WTC11 (cell line): ENCODE measurements around the gene ACKR3. TPM values are rescaled to one million over a fixed set of nuclear protein-coding genes. Genes with fewer than 3 reads are reported as not detected.

Experiments used
- ATAC-seq: fragments of 200-7000 bp; cut with Tn5 transposase; 2 replicates; pipeline ENCODE4 v1.10.0; 2021; ENCODE audit warnings: mild to moderate bottlenecking, moderate library complexity
- CTCF ChIA-PET: fragments of 300-600 bp; sonication (Branson Sonifier 250); formaldehyde crosslinking; loops from one replicate; lab custom pipeline; 2021; ENCODE audit warnings: antibody characterized with exemption; lab: Charles Lee
- POLR2A ChIA-PET: fragments of 350-600 bp; sonication (Branson Sonifier 250); formaldehyde crosslinking; loops from one replicate; lab custom pipeline; 2021; ENCODE audit warnings: antibody characterized with exemption; lab: Charles Lee
- DNase-seq: peaks from one replicate; pipeline ENCODE4 v3.0.0; 2021; ENCODE audit warnings: low spot score
- H3K27ac Mint-ChIP-seq: 2 replicates; pipeline ENCODE4 v1.8.0; 2021; ENCODE audit warnings: mixed read lengths
- H3K27me3 Mint-ChIP-seq: 2 replicates; pipeline ENCODE4 v1.8.0; 2021; ENCODE audit warnings: low read depth, mild to moderate bottlenecking, moderate library complexity, mixed read lengths
- H3K36me3 Mint-ChIP-seq: 2 replicates; pipeline ENCODE4 v1.8.0; 2021; ENCODE audit warnings: mixed read lengths
- H3K4me1 Mint-ChIP-seq: 2 replicates; pipeline ENCODE4 v1.8.0; 2022; ENCODE audit warnings: mixed read lengths
- H3K4me3 Mint-ChIP-seq: 2 replicates; pipeline ENCODE4 v1.8.0; 2021; ENCODE audit warnings: mild to moderate bottlenecking, moderate library complexity, mixed read lengths
- H3K9me3 Mint-ChIP-seq: 2 replicates; pipeline ENCODE4 v1.8.0; 2021; ENCODE audit warnings: mixed read lengths
- CREB1 ChIP-seq: sonication (generic); formaldehyde crosslinking; IDR thresholded peaks from 2 replicates; pipeline ENCODE4 v1.8.0; 2023; ENCODE audit warnings: mild to moderate bottlenecking, missing genetic modification reagents
- GTF2I ChIP-seq: fragments of 250-450 bp; sonication (Bioruptor Pico); conservative IDR thresholded peaks from 2 replicates; pipeline ENCODE4 v1.4.0; 2021; ENCODE audit warnings: mild to moderate bottlenecking
- IRF1 ChIP-seq: sonication (generic); formaldehyde crosslinking; IDR thresholded peaks from 2 replicates; pipeline ENCODE4 v1.8.0; 2023; ENCODE audit warnings: missing genetic modification reagents
- IRF2 ChIP-seq: sonication (generic); formaldehyde crosslinking; IDR thresholded peaks from 2 replicates; pipeline ENCODE4 v1.8.0; 2022; ENCODE audit warnings: low read depth, missing genetic modification reagents, borderline replicate concordance
- JUN ChIP-seq: sonication (generic); formaldehyde crosslinking; IDR thresholded peaks from 2 replicates; pipeline ENCODE4 v1.8.0; 2023; ENCODE audit warnings: mild to moderate bottlenecking, missing genetic modification reagents
- NFYB ChIP-seq: sonication (generic); formaldehyde crosslinking; conservative IDR thresholded peaks from 2 replicates; pipeline ENCODE4 v1.8.0; 2022; ENCODE audit warnings: low read depth, missing genetic modification reagents
- SMAD3 ChIP-seq: sonication (generic); formaldehyde crosslinking; IDR thresholded peaks from 2 replicates; pipeline ENCODE4 v1.8.0; 2022; ENCODE audit warnings: missing genetic modification reagents, mild to moderate bottlenecking, borderline replicate concordance
- TEAD4 ChIP-seq: sonication (generic); formaldehyde crosslinking; IDR thresholded peaks from 2 replicates; pipeline ENCODE4 v1.8.0; 2022; ENCODE audit warnings: mild to moderate bottlenecking, missing genetic modification reagents
- ZMAT4 ChIP-seq: fragments of 250-450 bp; sonication (Bioruptor Pico); IDR thresholded peaks from 2 replicates; pipeline ENCODE4 v1.9.0; 2021; ENCODE audit warnings: mild to moderate bottlenecking
- ZNF138 ChIP-seq: sonication (generic); formaldehyde crosslinking; conservative IDR thresholded peaks from 2 replicates; pipeline ENCODE4 v1.8.1; 2022; ENCODE audit warnings: mild to moderate bottlenecking, moderate library complexity, missing genetic modification reagents
- ZNF281 ChIP-seq: sonication (generic); formaldehyde crosslinking; IDR thresholded peaks from 2 replicates; pipeline ENCODE4 v1.8.0; 2023; ENCODE audit warnings: mild to moderate bottlenecking, missing genetic modification reagents
- ZNF317 ChIP-seq: sonication (generic); formaldehyde crosslinking; IDR thresholded peaks from 2 replicates; pipeline ENCODE4 v1.8.1; 2023; ENCODE audit warnings: low read depth, mild to moderate bottlenecking, moderate library complexity, missing genetic modification reagents, borderline replicate concordance
- ZSCAN18 ChIP-seq: fragments of 250-450 bp; sonication (Bioruptor Pico); IDR thresholded peaks from 2 replicates; pipeline ENCODE4 v2.1.2; 2022; ENCODE audit warnings: mild to moderate bottlenecking, moderate library complexity
- total RNA-seq: library from RNA; stranded (reverse); gene quantifications from 3 replicates; pipeline ENCODE4 v1.2.3, GENCODE V29; 2021
- TF ChIP-seq, protein P1 (sequence below): fragments of 250-450 bp; sonication (Bioruptor Pico); IDR thresholded peaks from 2 replicates; pipeline ENCODE4 v1.8.0; 2021; ENCODE audit warnings: mild to moderate bottlenecking

Gene ACKR3
- total RNA-seq, 1 experiment from 2014 or later, result 1.3 TPM

DNA sequence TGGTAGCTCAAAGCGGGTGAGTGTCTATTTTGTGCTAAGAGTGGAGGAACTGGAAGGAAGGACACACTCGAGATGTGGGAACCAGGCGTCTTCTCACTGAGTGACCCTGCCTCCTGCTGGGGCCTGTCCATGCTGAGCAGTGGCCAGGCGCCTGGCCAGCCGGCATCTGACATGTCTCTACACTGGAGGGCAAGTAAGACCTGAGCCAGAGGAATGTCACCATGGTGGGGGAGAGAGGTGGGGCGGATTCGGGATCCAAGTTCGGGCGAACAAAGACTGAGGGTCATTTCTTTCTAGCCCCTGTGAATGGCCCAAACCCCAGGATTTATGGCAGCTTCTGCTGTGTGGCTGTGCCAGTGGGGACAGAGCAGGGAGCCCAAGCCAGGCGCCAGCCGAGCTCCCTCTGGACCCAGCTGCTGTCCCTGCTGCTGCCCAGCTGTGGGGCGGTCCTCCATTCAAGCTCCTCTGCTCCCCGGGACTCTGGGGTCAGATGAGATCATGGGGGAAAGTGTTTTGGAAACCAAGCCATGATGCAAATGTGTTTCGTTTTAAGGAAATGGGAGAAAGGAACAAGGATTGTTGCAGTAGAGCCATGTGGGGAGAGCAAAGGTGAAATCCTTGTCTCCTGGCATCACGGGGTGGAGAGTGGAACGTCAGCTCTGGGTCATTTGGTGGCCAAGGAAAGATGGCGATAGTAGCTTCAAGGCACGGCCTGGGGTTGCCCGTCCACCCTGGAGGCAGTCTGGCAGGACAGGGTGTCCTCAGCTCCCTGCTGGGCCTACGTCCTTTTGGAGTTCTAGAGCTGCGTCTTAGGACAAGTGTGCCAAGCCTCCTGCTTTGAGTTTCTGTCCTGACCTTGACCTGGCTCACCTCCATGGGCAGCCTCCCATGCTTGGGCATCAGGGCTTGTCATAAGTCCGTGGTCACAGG is 8.1 kb downstream of the ACKR3 start (continued):
- TF ChIP-seq ZMAT4, result no peak

DNA sequence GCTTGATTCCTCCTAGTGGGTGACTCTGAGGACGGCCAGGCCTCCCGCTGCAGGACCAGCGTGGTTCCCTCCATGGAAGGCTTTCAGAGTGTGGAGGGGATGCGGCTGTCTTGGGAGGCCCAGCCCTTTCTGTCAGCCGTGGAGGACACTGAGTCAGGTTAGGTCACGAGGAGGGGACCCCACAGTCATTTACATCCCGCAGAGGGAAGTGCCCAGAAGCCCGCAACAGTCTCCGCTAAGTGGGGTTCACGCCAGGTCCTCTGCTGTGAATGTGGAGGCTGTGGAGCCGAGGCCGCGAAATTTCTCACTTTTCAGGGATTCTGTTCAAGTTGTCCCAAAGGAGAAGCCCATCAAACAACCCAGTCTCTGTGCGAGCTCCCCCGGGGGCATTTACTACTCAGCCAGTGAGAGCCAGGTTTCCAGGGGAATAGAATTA is 8.8 kb downstream of the ACKR3 start:
- CTCF ChIA-PET, result interaction anchor here (0.6 kb wide), 1 partner anchor 9 kb away, joined by 3 read pairs; the partner anchor contains the start of gene ACKR3
- Mint-ChIP-seq H3K4me3 (no peak overlapping the region), H3K27me3 (no peaks in the 10 kb centered on the region; the same call in 1 of the 2 replicates), H3K36me3 (peaks cover 12% of the 10 kb centered on the region), H3K9me3 (peaks cover 11% of the 10 kb centered on the region), H3K27ac (no peak overlapping the region), H3K4me1 (peaks cover 36% of the 10 kb centered on the region)
- POLR2A ChIA-PET, result no interaction called here
- no peak for ATAC-seq
- no peak for DNase-seq
- TF ChIP-seq IRF1 (CRISPR knock-in tag), result no peak
- TF ChIP-seq CREB1 (CRISPR knock-in tag), result no peak
- no peak for TF ChIP-seq SMAD3 (CRISPR knock-in tag)
- TF ChIP-seq IRF2, result no peak
- TF ChIP-seq GTF2I (CRISPR knock-in tag), result no peak
- TF ChIP-seq TEAD4, result no peak
- no peak for TF ChIP-seq NFYB (CRISPR knock-in tag)
- TF ChIP-seq ZNF281 (CRISPR knock-in tag), result no peak
- TF ChIP-seq, protein P1, sequence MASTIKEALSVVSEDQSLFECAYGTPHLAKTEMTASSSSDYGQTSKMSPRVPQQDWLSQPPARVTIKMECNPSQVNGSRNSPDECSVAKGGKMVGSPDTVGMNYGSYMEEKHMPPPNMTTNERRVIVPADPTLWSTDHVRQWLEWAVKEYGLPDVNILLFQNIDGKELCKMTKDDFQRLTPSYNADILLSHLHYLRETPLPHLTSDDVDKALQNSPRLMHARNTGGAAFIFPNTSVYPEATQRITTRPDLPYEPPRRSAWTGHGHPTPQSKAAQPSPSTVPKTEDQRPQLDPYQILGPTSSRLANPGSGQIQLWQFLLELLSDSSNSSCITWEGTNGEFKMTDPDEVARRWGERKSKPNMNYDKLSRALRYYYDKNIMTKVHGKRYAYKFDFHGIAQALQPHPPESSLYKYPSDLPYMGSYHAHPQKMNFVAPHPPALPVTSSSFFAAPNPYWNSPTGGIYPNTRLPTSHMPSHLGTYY, result no peak
- TF ChIP-seq ZSCAN18 (CRISPR knock-in tag), result no peak
- TF ChIP-seq ZNF317 (CRISPR knock-in tag), result no peak

GRCh38 chr2:236579048-236579745 is 9.6 kb downstream of the ACKR3 start:
- ChIA-PET CTCF (interaction anchor here (0.6 kb wide), 1 partner anchor 1503 kb away, joined by 3 read pairs; no protein-coding TSS in a partner anchor), POLR2A (no interaction called here)
- DNase-seq (no peak), ATAC-seq (peak; percentile 54)
- Mint-ChIP-seq H3K27me3 (no peaks in the 10 kb centered on the region; the same call in 1 of the 2 replicates), H3K9me3 (peaks cover 11% of the 10 kb centered on the region), H3K36me3 (peaks cover 12% of the 10 kb centered on the region), H3K4me3 (no peak overlapping the region), H3K27ac (peak overlapping the region; percentile 53; the same call in 1 of the 2 replicates), H3K4me1 (peaks cover 36% of the 10 kb centered on the region)
- no peak for TF ChIP-seq ZNF138 (CRISPR knock-in tag)
- TF ChIP-seq NFYB (CRISPR knock-in tag), result no peak
- TF ChIP-seq JUN (CRISPR knock-in tag), result no peak
